HepG2 (cell line): ENCODE measurements around the gene QDPR. TPM values are rescaled to one million over a fixed set of nuclear protein-coding genes. Genes with fewer than 3 reads are reported as not detected.
A peak's percentile ranks its signal among the peaks of the same experiment; 100 is the strongest.

ENCODE experiments used
- EED ChIP-seq: sonication (generic); formaldehyde crosslinking; IDR thresholded peaks from 2 replicates; pipeline ENCODE4 v1.5.0; 2020; ENCODE audit warnings: mild to moderate bottlenecking, missing genetic modification reagents
- ELF1 ChIP-seq: sonication (generic); formaldehyde crosslinking; IDR thresholded peaks from 2 replicates; pipeline ENCODE4 v1.4.0; 2020; ENCODE audit warnings: missing genetic modification reagents
- EP300 ChIP-seq, 3 experiments: sonication (generic) in 1 of 3; formaldehyde crosslinking in 1 of 3; IDR thresholded peaks; 2 replicates each; pipeline versions ENCODE4 v1.5.1 to v1.6.1; 2011 to 2020; ENCODE audit warnings: low read depth in 2 of 3, low read length in 2 of 3, borderline replicate concordance in 1 of 3, improper control_type of control experiment in 1 of 3, mild to moderate bottlenecking in 1 of 3, missing genetic modification reagents in 1 of 3, moderate library complexity in 1 of 3
- ETV5 ChIP-seq: IDR thresholded peaks from 2 replicates; pipeline ENCODE4 v1.6.1; 2018; ENCODE audit warnings: missing biosample characterization, missing genetic modification reagents, inconsistent platforms, borderline replicate concordance
- FOXP1 ChIP-seq, 2 experiments: fragments of 450-650 bp in 1 of 2; IDR thresholded peaks; 2 replicates each; pipeline ENCODE4 v1.6.1; 2017 to 2018; ENCODE audit warnings: antibody characterized with exemption in 1 of 2
- KLF16 ChIP-seq, 2 experiments: sonication (generic) in 1 of 2; formaldehyde crosslinking in 1 of 2; IDR thresholded peaks; 2 replicates each; pipeline versions ENCODE4 v1.6.1 to v1.8.0; 2016 to 2023; ENCODE audit warnings: missing genetic modification reagents in 2 of 2, missing compliant biosample characterization in 1 of 2
- KMT2B ChIP-seq: IDR thresholded peaks from 2 replicates; pipeline ENCODE4 v1.6.1; 2016; ENCODE audit warnings: missing genetic modification reagents, missing compliant biosample characterization
- MIXL1 ChIP-seq: IDR thresholded peaks from 2 replicates; pipeline ENCODE4 v1.6.1; 2016
- STAT6 ChIP-seq: sonication (generic); formaldehyde crosslinking; IDR thresholded peaks from 2 replicates; pipeline ENCODE4 v1.4.0; 2020; ENCODE audit warnings: missing genetic modification reagents, mild to moderate bottlenecking, borderline replicate concordance
- ZNF354B ChIP-seq: sonication (generic); formaldehyde crosslinking; IDR thresholded peaks from 2 replicates; pipeline ENCODE4 v1.8.0; 2022; ENCODE audit warnings: mild to moderate bottlenecking, missing genetic modification reagents
- ZNF766 ChIP-seq: sonication (generic); formaldehyde crosslinking; IDR thresholded peaks from 2 replicates; pipeline ENCODE4 v1.5.0; 2020; ENCODE audit warnings: missing genetic modification reagents, borderline replicate concordance
- ZNF781 ChIP-seq: sonication (generic); formaldehyde crosslinking; IDR thresholded peaks from 2 replicates; pipeline ENCODE4 v1.5.1; 2020; ENCODE audit warnings: borderline replicate concordance, mild to moderate bottlenecking, missing genetic modification reagents; ENCODE audit errors: not compliant biosample characterization
- ZNF878 ChIP-seq: sonication (generic); formaldehyde crosslinking; IDR thresholded peaks from 2 replicates; pipeline ENCODE4 v1.8.1; 2023; ENCODE audit warnings: mild to moderate bottlenecking, missing genetic modification reagents, moderate library complexity
- polyA plus RNA-seq, 8 experiments: library from polyadenylated mRNA; depleted of rRNA in 3 of 8; stranded (reverse) in 7 of 8; unstranded in 1 of 8; fragments of >200 nt; fragmentation: Illumina TruSeq in 4 of 8; extraction: Trizol in 4 of 8; gene quantifications; 2 replicates each; pipeline versions ENCODE4 v1.2.1 to v1.2.3, GENCODE V29; 2011 to 2016; ENCODE audit warnings: low read depth in 4 of 8, missing spikeins in 1 of 8, mixed read lengths in 1 of 8; ENCODE audit not compliant: insufficient read depth in 1 of 8
- total RNA-seq, 5 experiments: library from RNA; depleted of rRNA; stranded (reverse); fragments of >200 nt; fragmentation: Illumina TruSeq; extraction: Trizol; gene quantifications; 2 replicates each; pipeline ENCODE4 v1.2.3, GENCODE V29; 2016; ENCODE audit warnings: low read depth in 1 of 5
- TF ChIP-seq, protein P1 (sequence below): IDR thresholded peaks from 2 replicates; pipeline ENCODE4 v1.6.1; 2016
- TF ChIP-seq, protein P2 (sequence below): sonication (generic); formaldehyde crosslinking; IDR thresholded peaks from 2 replicates; pipeline ENCODE4 v1.4.0; 2020; ENCODE audit warnings: mild to moderate bottlenecking, missing genetic modification reagents
- TF ChIP-seq, protein P3 (sequence below): sonication (generic); formaldehyde crosslinking; IDR thresholded peaks from 2 replicates; pipeline ENCODE4 v1.9.0; 2022; ENCODE audit warnings: missing genetic modification reagents, mild to moderate bottlenecking, borderline replicate concordance

The QDPR gene
- total and polyA plus RNA-seq, 2 of the 13 experiments (the other 11 are each of a cell fraction or from before 2014, with no cell fraction given): 9.9 to 95.5 TPM

DNA sequence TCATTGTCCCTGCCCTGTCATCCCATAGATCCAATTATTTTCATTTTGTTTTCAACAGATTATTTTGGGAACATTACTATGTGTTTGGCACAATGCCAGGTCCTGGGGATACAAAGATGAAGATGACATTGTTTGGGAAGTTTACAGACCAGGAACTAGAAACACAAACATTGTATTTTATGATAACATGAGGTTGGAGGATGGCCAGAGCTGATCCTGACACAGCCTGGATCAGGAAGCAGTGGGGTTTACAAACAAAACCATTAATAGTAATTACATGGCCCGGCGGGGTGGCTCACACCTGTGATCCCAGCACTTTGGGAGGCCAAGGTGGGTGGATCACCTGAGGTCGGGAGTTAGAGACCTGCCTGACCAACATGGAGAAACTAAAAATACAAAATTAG, 32.9 kb upstream of the QDPR start (continued):
- TF ChIP-seq STAT6 (CRISPR knock-in tag) (no peak), KLF16 (CRISPR knock-in tag; IDR thresholded peaks at IDR 0.05) (0 out of 4 replicates have a peak, but pooled peaks of 1 of the 2 experiments have one; percentile 13), ZNF766 (no peak), ZNF354B (CRISPR knock-in tag) (no peak), EP300 (IDR thresholded peaks at IDR 0.05; ENCODE audit: low read depth in 2 of 2, low read length in 2 of 2) (peak in 1 of 2 experiments; percentile 41; a peak in 1 of 4 replicates), EP300 (CRISPR knock-in tag; IDR thresholded peaks at IDR 0.05; ENCODE audit: borderline replicate concordance) (no peak), ZNF878 (CRISPR knock-in tag) (no peak), ZNF781 (CRISPR knock-in tag) (no peak), FOXP1 (IDR thresholded peaks at IDR 0.05) (no peak), FOXP1 (CRISPR knock-in tag; IDR thresholded peaks at IDR 0.05) (peak; percentile 80), ETV5 (CRISPR knock-in tag) (peak; percentile 49; the same call in 1 of the 2 replicates), MIXL1 (CRISPR knock-in tag) (0 out of 2 replicates have a peak, but pooled peaks have one; percentile 43), EED (no peak), ELF1 (CRISPR knock-in tag) (peak; percentile 43; the same call in 1 of the 2 replicates), KMT2B (CRISPR knock-in tag) (no peak)
- TF ChIP-seq, protein P1, sequence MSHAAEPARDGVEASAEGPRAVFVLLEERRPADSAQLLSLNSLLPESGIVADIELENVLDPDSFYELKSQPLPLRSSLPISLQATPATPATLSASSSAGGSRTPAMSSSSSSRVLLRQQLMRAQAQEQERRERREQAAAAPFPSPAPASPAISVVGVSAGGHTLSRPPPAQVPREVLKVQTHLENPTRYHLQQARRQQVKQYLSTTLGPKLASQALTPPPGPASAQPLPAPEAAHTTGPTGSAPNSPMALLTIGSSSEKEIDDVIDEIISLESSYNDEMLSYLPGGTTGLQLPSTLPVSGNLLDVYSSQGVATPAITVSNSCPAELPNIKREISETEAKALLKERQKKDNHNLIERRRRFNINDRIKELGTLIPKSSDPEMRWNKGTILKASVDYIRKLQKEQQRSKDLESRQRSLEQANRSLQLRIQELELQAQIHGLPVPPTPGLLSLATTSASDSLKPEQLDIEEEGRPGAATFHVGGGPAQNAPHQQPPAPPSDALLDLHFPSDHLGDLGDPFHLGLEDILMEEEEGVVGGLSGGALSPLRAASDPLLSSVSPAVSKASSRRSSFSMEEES (CRISPR knock-in tag): no peak
- TF ChIP-seq, protein P2, sequence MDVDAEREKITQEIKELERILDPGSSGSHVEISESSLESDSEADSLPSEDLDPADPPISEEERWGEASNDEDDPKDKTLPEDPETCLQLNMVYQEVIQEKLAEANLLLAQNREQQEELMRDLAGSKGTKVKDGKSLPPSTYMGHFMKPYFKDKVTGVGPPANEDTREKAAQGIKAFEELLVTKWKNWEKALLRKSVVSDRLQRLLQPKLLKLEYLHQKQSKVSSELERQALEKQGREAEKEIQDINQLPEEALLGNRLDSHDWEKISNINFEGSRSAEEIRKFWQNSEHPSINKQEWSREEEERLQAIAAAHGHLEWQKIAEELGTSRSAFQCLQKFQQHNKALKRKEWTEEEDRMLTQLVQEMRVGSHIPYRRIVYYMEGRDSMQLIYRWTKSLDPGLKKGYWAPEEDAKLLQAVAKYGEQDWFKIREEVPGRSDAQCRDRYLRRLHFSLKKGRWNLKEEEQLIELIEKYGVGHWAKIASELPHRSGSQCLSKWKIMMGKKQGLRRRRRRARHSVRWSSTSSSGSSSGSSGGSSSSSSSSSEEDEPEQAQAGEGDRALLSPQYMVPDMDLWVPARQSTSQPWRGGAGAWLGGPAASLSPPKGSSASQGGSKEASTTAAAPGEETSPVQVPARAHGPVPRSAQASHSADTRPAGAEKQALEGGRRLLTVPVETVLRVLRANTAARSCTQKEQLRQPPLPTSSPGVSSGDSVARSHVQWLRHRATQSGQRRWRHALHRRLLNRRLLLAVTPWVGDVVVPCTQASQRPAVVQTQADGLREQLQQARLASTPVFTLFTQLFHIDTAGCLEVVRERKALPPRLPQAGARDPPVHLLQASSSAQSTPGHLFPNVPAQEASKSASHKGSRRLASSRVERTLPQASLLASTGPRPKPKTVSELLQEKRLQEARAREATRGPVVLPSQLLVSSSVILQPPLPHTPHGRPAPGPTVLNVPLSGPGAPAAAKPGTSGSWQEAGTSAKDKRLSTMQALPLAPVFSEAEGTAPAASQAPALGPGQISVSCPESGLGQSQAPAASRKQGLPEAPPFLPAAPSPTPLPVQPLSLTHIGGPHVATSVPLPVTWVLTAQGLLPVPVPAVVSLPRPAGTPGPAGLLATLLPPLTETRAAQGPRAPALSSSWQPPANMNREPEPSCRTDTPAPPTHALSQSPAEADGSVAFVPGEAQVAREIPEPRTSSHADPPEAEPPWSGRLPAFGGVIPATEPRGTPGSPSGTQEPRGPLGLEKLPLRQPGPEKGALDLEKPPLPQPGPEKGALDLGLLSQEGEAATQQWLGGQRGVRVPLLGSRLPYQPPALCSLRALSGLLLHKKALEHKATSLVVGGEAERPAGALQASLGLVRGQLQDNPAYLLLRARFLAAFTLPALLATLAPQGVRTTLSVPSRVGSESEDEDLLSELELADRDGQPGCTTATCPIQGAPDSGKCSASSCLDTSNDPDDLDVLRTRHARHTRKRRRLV (CRISPR knock-in tag): no peak
- TF ChIP-seq, protein P3, sequence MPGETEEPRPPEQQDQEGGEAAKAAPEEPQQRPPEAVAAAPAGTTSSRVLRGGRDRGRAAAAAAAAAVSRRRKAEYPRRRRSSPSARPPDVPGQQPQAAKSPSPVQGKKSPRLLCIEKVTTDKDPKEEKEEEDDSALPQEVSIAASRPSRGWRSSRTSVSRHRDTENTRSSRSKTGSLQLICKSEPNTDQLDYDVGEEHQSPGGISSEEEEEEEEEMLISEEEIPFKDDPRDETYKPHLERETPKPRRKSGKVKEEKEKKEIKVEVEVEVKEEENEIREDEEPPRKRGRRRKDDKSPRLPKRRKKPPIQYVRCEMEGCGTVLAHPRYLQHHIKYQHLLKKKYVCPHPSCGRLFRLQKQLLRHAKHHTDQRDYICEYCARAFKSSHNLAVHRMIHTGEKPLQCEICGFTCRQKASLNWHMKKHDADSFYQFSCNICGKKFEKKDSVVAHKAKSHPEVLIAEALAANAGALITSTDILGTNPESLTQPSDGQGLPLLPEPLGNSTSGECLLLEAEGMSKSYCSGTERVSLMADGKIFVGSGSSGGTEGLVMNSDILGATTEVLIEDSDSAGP (CRISPR knock-in tag): no peak
